OCI-LY7 (cell line): Measurements from ENCODE around the gene CCL15.

Experiments used
- EZH2phosphoT487 ChIP-seq: fragments of 200-600 bp; sonication (generic); IDR thresholded peaks from 2 replicates; pipeline ENCODE4 v1.6.1; 2018; ENCODE audit warnings: low read depth, borderline replicate concordance, mild to moderate bottlenecking, mixed run types, antibody characterized with exemption, low read length, moderate library complexity, mixed read lengths
- TF ChIP-seq, protein P1 (sequence below): fragments of 200-600 bp; sonication (generic); conservative IDR thresholded peaks from 2 replicates; pipeline ENCODE4 v1.5.1; 2014; ENCODE audit warnings: mild to moderate bottlenecking, antibody characterized with exemption, low read length, moderate library complexity, mixed read lengths

DNA sequence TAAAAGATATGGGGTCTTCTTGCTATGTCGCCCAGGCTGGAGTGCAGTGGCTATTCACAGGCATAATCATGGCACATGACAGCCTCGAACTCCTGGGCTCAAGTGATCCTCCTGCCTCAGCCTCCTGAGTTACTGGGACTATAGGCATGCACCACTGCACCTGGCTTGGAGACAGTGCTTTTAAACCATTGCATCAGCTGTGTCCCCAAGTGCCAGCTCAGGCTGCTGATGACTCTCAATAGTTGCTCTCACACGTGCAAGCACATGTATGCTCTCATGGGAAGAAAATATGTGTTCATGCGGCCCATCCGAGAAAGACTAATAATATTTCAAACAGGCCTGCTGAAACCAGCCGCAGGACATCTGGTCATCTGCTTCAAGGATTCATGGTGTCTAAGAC is 28.8 kb downstream of the CCL15 start:
- TF ChIP-seq, protein P1, sequence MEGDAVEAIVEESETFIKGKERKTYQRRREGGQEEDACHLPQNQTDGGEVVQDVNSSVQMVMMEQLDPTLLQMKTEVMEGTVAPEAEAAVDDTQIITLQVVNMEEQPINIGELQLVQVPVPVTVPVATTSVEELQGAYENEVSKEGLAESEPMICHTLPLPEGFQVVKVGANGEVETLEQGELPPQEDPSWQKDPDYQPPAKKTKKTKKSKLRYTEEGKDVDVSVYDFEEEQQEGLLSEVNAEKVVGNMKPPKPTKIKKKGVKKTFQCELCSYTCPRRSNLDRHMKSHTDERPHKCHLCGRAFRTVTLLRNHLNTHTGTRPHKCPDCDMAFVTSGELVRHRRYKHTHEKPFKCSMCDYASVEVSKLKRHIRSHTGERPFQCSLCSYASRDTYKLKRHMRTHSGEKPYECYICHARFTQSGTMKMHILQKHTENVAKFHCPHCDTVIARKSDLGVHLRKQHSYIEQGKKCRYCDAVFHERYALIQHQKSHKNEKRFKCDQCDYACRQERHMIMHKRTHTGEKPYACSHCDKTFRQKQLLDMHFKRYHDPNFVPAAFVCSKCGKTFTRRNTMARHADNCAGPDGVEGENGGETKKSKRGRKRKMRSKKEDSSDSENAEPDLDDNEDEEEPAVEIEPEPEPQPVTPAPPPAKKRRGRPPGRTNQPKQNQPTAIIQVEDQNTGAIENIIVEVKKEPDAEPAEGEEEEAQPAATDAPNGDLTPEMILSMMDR = no peak
- no peak for TF ChIP-seq EZH2phosphoT487
